Activated B cell treated with CpG ODN at 0.5 μM for 24 hours (primary cell): ENCODE data around the gene RAPGEF4. TPM values are rescaled to one million over a fixed set of nuclear protein-coding genes. Genes with fewer than 3 reads are reported as not detected.

Experiments
- ATAC-seq: fragments of 200-7000 bp; cut with Tn5 transposase; one replicate; pipeline ENCODE4 v1.10.0; 2021; ENCODE audit warnings: low read depth, mild to moderate bottlenecking, moderate library complexity
- CTCF ChIA-PET: fragments of 350-600 bp; sonication (Branson Sonifier 250); formaldehyde crosslinking; loops from one replicate; lab custom pipeline; 2021; ENCODE audit warnings: antibody characterized with exemption; lab: Charles Lee
- POLR2A ChIA-PET: fragments of 350-600 bp; sonication (Branson Sonifier 250); formaldehyde crosslinking; loops from one replicate; lab custom pipeline; 2021; ENCODE audit warnings: antibody characterized with exemption; lab: Charles Lee
- DNase-seq: peaks from one replicate; pipeline ENCODE4 v3.0.0; 2022
- H3K27ac Mint-ChIP-seq: one replicate; pipeline ENCODE4 v1.8.0; 2020; ENCODE audit warnings: mixed read lengths
- H3K27me3 Mint-ChIP-seq: one replicate; pipeline ENCODE4 v1.8.0; 2021; ENCODE audit warnings: mixed read lengths
- H3K36me3 Mint-ChIP-seq: one replicate; pipeline ENCODE4 v1.8.0; 2021; ENCODE audit warnings: low read depth, mixed read lengths
- H3K4me1 Mint-ChIP-seq: one replicate; pipeline ENCODE4 v1.8.0; 2021; ENCODE audit warnings: mixed read lengths
- H3K4me3 Mint-ChIP-seq: one replicate; pipeline ENCODE4 v1.8.0; 2020; ENCODE audit warnings: mild to moderate bottlenecking, mixed read lengths
- H3K9me3 Mint-ChIP-seq: one replicate; pipeline ENCODE4 v1.8.0; 2020; ENCODE audit warnings: mixed read lengths
- intact Hi-C: fragments of 100-400 bp; cut with micrococcal nuclease; formaldehyde crosslinking; loops from one replicate; pipeline ENCODE4 v1.15.1; 2024
- total RNA-seq: library from RNA; stranded (reverse); gene quantifications from 2 replicates; pipeline ENCODE4 v1.2.3, GENCODE V29; 2022
- TF ChIP-seq, protein P1 (sequence below): fragments of 200-600 bp; IDR thresholded peaks from one replicate; pipeline ENCODE4 v1.8.0; 2022; ENCODE audit warnings: antibody characterized with exemption, mild to moderate bottlenecking

Gene RAPGEF4
- total RNA-seq, 1 donor from 2014 or later = not detected

DNA sequence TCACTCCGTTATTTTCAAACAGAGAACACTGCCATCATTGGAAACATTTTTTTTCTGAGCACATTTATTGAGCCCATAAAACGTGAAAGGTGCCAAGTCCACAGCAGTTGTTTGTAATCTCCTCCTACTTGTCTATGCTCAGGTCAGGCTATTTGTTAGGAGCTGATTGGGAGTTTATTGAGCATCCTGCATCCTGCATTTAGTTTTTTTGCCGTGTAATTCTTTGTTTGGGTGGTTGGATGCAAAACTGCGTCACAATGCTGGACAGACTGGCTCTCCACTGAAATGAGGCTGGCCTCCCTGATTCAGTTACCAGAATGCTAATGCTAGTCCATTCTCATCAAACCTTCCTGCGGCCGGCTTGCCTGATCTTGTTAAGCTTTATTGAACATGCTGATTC is 71.4 kb downstream of the RAPGEF4 start:
- Mint-ChIP-seq H3K4me3 (no peak overlapping the region), H3K4me1 (no peaks in the 10 kb centered on the region), H3K36me3 (no peaks in the 10 kb centered on the region), H3K27ac (no peak overlapping the region), H3K27me3 (peaks cover 12% of the 10 kb centered on the region), H3K9me3 (peaks cover 15% of the 10 kb centered on the region)
- intact Hi-C loops = loop anchor here (1.0 to 2.0 kb wide), 3 partner anchors 125 to 1534 kb away; no protein-coding TSS in a partner anchor
- ChIA-PET POLR2A (no interaction called here), CTCF (interaction anchor here (0.8 to 2.9 kb wide), 4 partner anchors 8 to 124 kb away, joined by 3 to 26 read pairs (median 3); no protein-coding TSS in a partner anchor)
- DNase-seq = no peak
- no peak for ATAC-seq
- TF ChIP-seq, protein P1, sequence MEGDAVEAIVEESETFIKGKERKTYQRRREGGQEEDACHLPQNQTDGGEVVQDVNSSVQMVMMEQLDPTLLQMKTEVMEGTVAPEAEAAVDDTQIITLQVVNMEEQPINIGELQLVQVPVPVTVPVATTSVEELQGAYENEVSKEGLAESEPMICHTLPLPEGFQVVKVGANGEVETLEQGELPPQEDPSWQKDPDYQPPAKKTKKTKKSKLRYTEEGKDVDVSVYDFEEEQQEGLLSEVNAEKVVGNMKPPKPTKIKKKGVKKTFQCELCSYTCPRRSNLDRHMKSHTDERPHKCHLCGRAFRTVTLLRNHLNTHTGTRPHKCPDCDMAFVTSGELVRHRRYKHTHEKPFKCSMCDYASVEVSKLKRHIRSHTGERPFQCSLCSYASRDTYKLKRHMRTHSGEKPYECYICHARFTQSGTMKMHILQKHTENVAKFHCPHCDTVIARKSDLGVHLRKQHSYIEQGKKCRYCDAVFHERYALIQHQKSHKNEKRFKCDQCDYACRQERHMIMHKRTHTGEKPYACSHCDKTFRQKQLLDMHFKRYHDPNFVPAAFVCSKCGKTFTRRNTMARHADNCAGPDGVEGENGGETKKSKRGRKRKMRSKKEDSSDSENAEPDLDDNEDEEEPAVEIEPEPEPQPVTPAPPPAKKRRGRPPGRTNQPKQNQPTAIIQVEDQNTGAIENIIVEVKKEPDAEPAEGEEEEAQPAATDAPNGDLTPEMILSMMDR = no peak

DNA sequence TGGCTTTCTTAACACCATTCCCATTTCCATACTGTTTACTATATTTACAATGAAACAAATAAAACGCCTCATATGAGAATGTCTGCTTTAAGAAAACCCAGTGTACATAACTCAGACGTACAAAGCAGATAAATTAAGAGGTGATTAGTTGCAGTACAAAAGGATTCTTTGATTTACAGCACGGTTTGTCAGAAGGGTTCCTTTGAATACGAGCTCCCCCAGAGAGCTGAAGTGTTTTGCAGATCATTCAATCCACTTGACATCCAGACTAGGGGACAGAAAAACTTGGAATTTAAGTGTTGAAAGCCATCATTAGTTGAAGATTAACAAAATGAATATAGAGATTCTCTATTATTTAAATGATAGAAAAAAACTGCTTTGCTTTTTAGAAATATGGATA is 72.5 kb downstream of the RAPGEF4 start:
- Mint-ChIP-seq H3K36me3 (no peaks in the 10 kb centered on the region), H3K27ac (no peak overlapping the region), H3K4me3 (no peak overlapping the region), H3K27me3 (peaks cover 15% of the 10 kb centered on the region), H3K4me1 (no peaks in the 10 kb centered on the region), H3K9me3 (peaks cover 4% of the 10 kb centered on the region)
- POLR2A ChIA-PET = no interaction called here
- DNase-seq (no peak), ATAC-seq (no peak)
- TF ChIP-seq, protein P1 = no peak
- CTCF ChIA-PET = no interaction called here
- intact Hi-C loops = no loop called here

DNA sequence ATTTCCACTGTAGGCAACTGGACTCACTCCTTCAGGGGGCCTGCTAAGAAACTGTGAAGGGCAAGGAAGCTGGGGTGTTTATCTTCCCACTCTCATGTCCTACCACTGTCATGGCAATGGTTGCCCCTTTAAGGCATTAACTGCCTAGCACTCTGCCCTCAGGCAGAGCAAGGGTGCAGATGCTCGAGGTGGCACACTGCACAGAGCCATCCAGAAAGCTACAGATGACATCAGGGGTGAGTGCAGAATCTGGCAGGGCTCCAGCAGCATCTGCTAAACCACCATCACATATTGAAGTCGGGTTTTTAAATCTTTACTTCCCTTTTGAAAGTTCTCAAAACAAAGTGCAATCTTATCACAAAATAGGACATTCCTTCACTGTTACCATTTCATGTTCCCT is 75.4 kb downstream of the RAPGEF4 start:
- TF ChIP-seq, protein P1 = no peak
- no peaks in the 10 kb centered on the region for H3K4me1 Mint-ChIP-seq

GRCh38 chr2:172812158-172812744 is 76.6 kb downstream of the RAPGEF4 start:
- intact Hi-C loops = no loop called here
- Mint-ChIP-seq H3K9me3 (no peaks in the 10 kb centered on the region), H3K27me3 (peaks cover 10% of the 10 kb centered on the region), H3K36me3 (no peaks in the 10 kb centered on the region), H3K4me1 (no peaks in the 10 kb centered on the region), H3K4me3 (no peak overlapping the region), H3K27ac (no peak overlapping the region)
- ATAC-seq = no peak
- ChIA-PET POLR2A (no interaction called here), CTCF (no interaction called here)
- DNase-seq = no peak
- TF ChIP-seq, protein P1 = no peak

More for the DNA sequence above, 75.4 kb downstream of the RAPGEF4 start:
- H3K9me3 Mint-ChIP-seq = no peaks in the 10 kb centered on the region
- H3K4me3 Mint-ChIP-seq = no peak overlapping the region
- no peak overlapping the region for H3K27ac Mint-ChIP-seq
- no peaks in the 10 kb centered on the region for H3K36me3 Mint-ChIP-seq
- ChIA-PET CTCF (no interaction called here), POLR2A (no interaction called here)
- peaks cover 16% of the 10 kb centered on the region for H3K27me3 Mint-ChIP-seq
- DNase-seq (no peak), ATAC-seq (no peak)
- intact Hi-C loops = no loop called here

DNA sequence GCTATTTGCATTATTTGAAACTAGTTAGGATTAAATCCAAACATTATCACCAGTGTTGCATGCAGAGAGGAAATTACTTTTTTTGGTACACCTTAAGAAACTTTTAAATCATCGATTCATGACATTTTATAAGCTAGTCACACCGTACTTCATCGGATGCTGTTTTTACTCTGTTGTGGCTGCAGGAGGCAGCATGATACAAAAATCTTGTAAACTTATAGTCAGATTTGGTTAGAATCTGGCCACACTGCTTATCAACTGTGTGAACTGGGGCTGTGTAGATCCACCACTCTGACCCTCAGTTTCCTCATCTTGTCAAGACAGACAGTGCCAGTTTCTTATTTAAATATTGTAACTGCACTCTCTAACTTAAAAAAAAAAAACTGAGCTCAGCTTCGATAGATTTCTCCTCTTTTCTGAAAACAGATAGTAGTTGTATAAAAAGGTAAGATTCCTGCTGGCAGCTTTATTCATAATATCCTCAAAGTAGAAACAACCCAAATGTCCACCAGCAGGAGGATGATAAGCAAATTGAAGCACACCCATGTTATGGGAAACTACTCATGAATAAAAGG is 77.8 kb downstream of the RAPGEF4 start:
- H3K4me3 Mint-ChIP-seq = no peak overlapping the region
- ATAC-seq (no peak), DNase-seq (no peak)
- no peaks in the 10 kb centered on the region for H3K36me3 Mint-ChIP-seq
- H3K27ac Mint-ChIP-seq = no peak overlapping the region
- ChIA-PET CTCF (no interaction called here), POLR2A (no interaction called here)
- TF ChIP-seq, protein P1 = no peak
- H3K27me3 Mint-ChIP-seq = peaks cover 10% of the 10 kb centered on the region
- intact Hi-C loops = no loop called here
- no peaks in the 10 kb centered on the region for H3K4me1 Mint-ChIP-seq
- H3K9me3 Mint-ChIP-seq = no peaks in the 10 kb centered on the region
